HG02759 (cell line): ENCODE data around the gene SPATA21.
"Not testable (repeated sequence)": the region's sequence is repeated elsewhere in the genome, so short reads cannot be mapped to it uniquely, and the experiment has no call there.

Source experiments
- ATAC-seq: cut with Tn5 transposase; IDR thresholded peaks from one replicate; pipeline ENCODE4 v1.9.1; 2021; ENCODE audit warnings: mild to moderate bottlenecking, moderate library complexity; ENCODE audit not compliant: unreplicated experiment

SPATA21 gene

DNA sequence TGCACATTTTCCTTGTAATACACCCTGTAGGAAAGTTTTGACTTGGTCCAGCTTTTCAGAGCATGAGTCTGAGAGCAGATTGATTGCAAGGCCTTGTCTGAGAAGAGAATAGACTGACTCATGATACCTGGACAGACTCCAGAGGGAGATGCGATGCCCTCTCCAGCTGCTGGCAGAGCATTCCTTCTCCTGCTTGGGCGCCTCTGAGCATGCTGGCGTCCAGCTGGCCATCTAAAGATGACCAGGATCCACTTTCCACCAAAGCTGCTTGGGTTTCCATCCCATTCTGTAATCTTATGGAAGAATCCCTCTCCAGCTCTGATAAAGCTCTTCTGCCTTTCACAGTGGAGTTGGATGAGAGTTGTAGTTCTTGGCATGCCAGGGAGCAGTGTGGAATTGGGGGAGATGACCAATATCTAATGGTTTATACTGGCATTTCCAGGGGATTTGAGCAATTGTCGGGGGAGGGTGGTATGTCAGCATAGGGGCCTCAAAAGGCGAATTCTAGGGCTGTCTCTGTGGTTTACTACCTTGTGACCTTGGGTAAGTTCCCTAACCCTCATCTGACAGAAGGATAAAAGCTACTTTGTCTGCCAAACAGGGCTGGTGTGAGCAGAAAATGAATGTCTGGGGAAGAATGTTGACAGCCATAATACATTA lies 50.6 kb downstream of the SPATA21 start:
- no peak for ATAC-seq

DNA sequence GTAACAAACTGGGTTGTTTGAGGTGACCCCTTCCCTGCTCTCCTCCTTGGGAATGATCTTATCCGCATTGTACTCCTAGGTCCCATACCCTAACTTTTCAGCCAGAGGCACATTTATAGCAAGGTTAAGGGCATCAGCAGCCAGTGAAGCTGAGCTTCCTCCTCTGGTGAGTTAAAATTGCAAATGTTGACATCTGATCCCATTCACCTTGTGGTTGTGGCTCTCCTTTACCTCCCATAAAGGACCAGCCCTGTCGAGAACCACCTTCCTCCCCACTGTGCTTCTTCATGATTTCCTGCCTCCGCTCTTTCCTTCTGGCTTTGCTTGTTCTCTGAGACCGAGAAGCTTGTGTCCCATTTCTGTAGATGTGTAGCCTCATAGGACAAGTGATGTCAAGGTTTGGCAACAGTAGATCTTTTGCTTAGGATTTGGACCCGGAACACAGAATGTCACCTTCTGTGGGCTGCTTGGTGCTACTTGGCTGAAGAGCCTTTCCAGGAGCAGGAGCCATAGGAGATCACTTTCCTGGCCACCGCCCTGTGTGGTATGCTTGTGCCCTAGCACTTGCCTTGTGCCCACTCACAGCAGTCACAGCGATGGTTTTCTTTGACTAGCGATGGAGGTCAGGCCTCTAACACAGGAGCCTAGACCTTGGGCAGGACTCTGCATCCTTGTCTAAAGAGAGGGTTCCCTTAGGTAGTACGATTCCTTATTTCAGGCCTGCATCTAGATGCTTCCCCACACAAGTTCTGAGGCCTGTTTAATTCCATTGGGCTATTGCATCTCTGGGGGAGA lies 51.4 kb downstream of the SPATA21 start:
- ATAC-seq, result no peak

GRCh38 chr1:16383888-16384287 lies 53.3 kb downstream of the SPATA21 start:
- no peak for ATAC-seq

DNA sequence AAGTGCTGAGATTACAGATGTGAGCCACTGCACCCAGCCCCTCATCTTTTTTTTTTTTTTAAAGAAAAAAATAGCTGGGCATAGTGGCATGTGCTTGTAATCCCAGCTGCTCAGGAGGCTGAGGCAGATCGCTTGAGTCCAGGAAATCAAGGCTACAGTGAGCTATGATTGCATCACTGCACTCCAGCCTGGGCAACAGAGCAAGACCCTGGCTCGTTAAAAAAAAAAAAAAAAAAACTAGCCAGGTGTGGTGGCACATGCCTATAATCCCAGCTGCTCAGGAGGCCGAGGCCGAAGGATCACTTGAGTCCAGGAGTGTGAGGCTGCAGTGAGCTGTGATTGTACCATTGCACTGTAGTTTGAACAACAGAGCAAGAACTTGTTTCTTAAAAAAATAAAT lies 56.4 kb downstream of the SPATA21 start:
- no peak for ATAC-seq

DNA sequence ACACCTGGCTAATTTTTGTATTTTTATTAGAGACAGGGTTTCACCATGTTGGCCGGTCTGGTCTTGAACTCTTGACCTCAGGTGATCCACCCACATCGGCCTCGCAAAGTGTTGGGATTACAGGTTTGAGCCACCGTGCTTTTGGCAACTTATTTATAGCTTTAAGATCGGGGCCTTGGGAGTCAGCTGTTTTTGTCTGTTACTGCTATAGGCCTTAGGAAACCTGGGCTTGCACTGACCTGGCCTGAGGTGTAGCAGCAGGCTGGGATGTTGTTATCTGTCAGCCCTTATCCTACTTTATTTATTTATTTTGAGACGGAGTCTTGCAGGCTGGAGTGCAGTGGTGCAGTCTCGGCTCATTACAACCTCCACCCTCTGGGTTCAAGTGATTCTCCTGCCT lies 58.8 kb downstream of the SPATA21 start:
- ATAC-seq, result no peak

- ATAC-seq, result no peak
Observed at GRCh38 chr1:16376971-16377370, 60.3 kb downstream of the SPATA21 start.

GRCh38 chr1:16375521-16376340 lies 61.5 kb downstream of the SPATA21 start:
- no peak for ATAC-seq

DNA sequence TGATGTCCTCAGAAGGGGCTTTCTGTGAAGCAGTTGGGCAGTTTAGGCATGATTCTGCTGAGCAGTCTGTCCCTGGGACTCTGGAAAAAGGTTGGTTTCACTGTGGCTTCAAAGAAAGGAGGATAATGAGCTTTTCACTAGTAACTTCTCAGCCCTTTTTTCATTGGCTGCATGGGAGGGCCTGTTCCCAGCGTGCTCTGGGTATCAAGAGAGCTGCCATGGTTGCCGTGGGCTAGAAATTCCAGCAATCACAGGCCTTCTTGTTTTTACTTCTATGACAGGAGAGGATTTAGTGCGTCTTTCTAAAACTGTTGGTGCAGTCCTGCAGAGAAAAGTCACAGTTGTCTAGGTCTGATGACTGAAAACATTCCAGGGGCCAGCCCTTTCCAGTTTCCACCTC lies 63.0 kb downstream of the SPATA21 start:
- ATAC-seq, result no peak

DNA sequence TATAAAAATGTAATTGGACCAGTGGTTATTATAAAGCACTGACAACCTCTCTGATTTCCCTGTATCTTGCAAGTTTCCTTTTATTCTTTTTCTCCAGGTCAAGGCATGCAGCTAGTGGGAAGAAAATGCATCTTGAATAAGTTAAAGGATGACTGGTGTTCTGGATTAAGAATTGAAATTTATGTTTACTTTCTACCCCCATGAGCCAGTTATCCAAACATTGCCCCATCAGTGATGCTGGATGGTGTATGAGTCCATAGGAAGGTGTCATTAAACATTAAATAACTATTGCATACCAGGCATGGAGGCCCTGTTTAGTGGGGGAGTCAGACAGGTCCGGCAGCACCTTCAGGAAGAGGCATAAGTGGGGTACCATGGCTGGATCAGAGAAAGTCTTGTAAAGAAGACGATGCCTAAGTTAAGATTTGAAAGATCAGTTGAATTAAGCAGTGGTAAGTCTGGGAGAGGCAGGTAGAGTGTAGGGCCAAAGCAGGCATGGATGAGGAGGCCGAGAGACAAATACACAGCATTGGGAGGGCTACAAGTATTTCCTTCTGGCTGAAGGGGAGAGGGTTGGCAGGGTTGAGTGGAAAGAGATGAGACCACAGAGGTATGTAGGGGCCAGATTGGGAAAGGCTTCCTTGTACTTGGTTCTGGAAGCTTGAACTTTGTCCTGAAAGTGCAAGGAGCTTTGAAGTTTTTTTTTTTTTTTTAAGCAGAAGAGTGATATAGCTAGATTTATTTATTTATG lies 64.5 kb downstream of the SPATA21 start:
- no peak for ATAC-seq

GRCh38 chr1:16371725-16372124 lies 65.5 kb downstream of the SPATA21 start:
- no peak for ATAC-seq

- no peak for ATAC-seq
Observed at GRCh38 chr1:16369821-16370220, 67.4 kb downstream of the SPATA21 start.

- no peak for ATAC-seq
Observed at GRCh38 chr1:16367968-16368890, 69.0 kb downstream of the SPATA21 start.

DNA sequence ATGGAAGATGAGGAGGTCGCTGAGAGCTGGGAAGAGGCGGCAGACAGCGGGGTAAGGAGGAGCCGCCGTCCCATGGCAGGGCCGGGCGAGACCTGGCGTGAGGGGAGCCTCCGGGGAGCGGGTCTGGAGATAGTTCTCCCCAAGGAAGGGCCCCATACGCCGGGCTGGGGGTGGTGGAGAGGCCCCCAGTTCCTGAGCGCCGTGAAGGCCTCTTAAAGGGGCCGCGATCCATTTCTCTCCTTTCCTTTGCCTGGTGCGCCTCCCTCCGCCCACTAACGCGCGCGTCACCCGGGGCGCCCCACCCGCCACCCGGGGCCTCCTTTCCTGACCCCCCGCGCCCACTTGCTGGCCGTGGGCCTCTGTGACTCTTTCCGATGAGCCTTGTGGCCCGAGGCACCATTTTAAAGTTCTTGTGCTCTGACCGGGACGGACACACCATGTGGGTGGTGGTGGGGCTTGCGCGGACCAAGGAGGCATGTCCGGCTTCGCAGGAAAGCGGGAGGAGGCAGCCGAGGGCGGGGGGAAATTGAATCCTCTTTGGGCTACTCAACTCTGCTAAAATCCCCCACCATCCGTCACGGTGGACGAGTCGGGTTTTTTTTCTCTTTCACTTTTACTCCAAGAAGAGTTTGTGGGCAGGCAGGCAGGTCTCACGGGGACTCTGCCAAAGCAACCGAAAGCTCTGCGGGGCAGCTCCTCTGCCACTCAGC lies 69.8 kb downstream of the SPATA21 start:
- ATAC-seq, result peak; percentile 60

GRCh38 chr1:16366722-16367257 lies 70.4 kb downstream of the SPATA21 start, which contains the start of gene SZRD1:
SZRD1 (plus strand) TSS chr1:16367242; CDS start chr1:16367258, 16 bp downstream.
- ATAC-seq, result peak; percentile 75

GRCh38 chr1:16365146-16365498 lies 72.1 kb downstream of the SPATA21 start:
- ATAC-seq, result not testable (repeated sequence)

- ATAC-seq, result no peak
Observed at GRCh38 chr1:16356867-16357266, 80.4 kb downstream of the SPATA21 start.

GRCh38 chr1:16354619-16355018 lies 82.6 kb downstream of the SPATA21 start:
- ATAC-seq, result no peak

- no peak for ATAC-seq
Observed at GRCh38 chr1:16352842-16353535, 84.2 kb downstream of the SPATA21 start.
